ENCODE results near the gene KMT2B.
"Not testable (repeated sequence)": the region's sequence is repeated elsewhere in the genome, so short reads cannot be mapped to it uniquely, and the experiment has no call there.

The KMT2B gene

DNA sequence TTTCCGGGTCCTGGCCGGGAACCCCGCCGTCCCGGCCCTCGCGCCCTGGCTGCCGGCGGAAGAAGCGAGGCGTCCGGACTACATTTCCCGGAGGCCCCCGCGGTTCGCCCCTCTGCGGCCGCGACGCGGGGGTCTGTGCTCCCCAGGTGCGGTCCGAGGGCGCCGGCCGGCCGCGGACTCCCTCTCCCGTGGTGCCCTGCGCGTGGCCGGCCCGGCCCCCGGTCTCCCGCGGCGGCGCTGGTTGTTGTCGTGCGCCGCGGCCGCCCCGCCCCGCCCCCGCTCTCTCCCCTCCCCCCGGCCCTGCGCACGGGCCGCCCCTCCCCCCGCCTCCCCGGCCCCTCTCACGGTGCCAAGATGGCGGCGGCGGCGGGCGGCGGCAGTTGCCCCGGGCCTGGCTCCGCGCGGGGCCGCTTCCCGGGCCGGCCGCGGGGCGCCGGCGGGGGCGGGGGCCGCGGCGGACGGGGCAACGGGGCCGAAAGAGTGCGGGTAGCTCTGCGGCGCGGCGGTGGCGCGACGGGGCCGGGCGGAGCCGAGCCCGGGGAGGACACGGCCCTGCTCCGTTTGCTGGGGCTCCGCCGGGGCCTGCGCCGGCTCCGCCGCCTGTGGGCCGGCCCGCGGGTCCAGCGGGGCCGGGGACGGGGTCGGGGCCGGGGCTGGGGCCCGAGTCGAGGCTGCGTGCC is at the start of gene KMT2B:
TSS of gene KMT2B (plus strand) at position 339 of the 680 bp plus-strand sequence. CDS start at position 355, 16 bp downstream.
- in situ Hi-C loops (cut with HindIII; ENCODE audit: low pct_ligation_motif_present, low pct_unique_long_range_greater_than_20kb, low sequenced_read_pairs), result no loop called here
- peak; percentile 90 for DNase-seq

- in situ Hi-C loops (cut with HindIII; ENCODE audit: low pct_ligation_motif_present, low pct_unique_long_range_greater_than_20kb, low sequenced_read_pairs), result no loop called here
- DNase-seq, result no peak
These were observed 48.2 kb upstream of the KMT2B start for GRCh38 chr19:35669566-35669965.

GRCh38 chr19:35669974-35670373 is 47.8 kb upstream of the KMT2B start:
- in situ Hi-C loops (cut with HindIII; ENCODE audit: low pct_ligation_motif_present, low pct_unique_long_range_greater_than_20kb, low sequenced_read_pairs), result no loop called here
- DNase-seq, result no peak

DNA sequence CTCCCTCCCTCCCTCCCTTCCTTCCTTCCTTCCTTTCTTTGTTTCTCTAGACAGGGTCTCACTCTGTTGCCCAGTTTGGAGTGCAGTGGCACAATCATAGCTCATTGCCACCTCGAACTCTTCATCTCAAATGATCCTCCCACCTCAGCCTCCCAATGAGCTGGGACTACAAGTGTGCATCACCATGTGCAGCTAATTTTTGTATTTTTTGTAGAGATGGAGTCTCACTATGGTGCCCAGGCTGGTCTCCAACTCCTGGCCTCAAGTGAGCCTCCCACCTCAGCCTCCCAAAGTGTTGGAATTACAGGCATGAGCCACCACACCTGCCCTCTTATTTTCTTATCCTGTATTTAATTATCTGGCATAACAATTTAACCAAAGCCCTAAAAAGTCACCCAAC is 47.1 kb upstream of the KMT2B start:
- no peak for DNase-seq
- in situ Hi-C loops (cut with HindIII; ENCODE audit: low pct_ligation_motif_present, low pct_unique_long_range_greater_than_20kb, low sequenced_read_pairs), result no loop called here

- DNase-seq, result no peak
- in situ Hi-C loops (cut with HindIII; ENCODE audit: low pct_ligation_motif_present, low pct_unique_long_range_greater_than_20kb, low sequenced_read_pairs), result no loop called here
These were observed 46.0 kb upstream of the KMT2B start for GRCh38 chr19:35671818-35672217.

GRCh38 chr19:35673121-35673804 is 44.5 kb upstream of the KMT2B start:
- peak; percentile 85 for DNase-seq
- in situ Hi-C loops (cut with HindIII; ENCODE audit: low pct_ligation_motif_present, low pct_unique_long_range_greater_than_20kb, low sequenced_read_pairs), result no loop called here

DNA sequence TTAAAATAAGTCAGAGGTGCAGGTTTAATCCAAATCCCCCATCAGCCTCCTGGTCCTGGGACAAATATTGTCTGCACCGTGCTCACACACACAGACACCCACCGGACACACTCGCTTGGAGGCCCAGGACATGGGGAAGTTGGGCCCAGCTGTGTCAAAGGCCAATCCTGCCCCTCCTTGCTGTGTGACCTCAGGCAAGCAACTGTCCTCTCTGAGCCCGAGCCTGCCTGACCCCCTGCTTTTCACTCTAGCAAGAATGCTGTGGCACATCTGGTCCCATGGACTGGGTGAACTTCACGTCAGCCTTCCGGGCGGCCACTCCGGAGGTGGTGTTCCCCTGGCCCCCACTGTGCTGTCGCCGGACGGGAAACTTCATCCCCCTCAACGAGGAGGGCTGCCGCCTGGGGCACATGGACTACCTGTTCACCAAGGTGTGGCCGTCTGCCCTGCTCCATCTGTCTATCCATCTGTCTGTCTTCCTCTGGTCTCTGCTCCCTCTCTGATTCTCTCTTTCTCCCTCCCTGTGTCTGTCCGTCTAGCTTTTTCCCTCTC is 42.1 kb upstream of the KMT2B start:
- DNase-seq, result no peak
- in situ Hi-C loops (cut with HindIII; ENCODE audit: low pct_ligation_motif_present, low pct_unique_long_range_greater_than_20kb, low sequenced_read_pairs), result no loop called here

- in situ Hi-C loops (cut with HindIII; ENCODE audit: low pct_ligation_motif_present, low pct_unique_long_range_greater_than_20kb, low sequenced_read_pairs), result no loop called here
- DNase-seq, result peak; percentile 21
These were observed 28.0 kb upstream of the KMT2B start for GRCh38 chr19:35689836-35690235.

- DNase-seq; in situ Hi-C loops (cut with HindIII; ENCODE audit: low pct_ligation_motif_present, low pct_unique_long_range_greater_than_20kb, low sequenced_read_pairs): not testable (repeated sequence)
These were observed 26.7 kb upstream of the KMT2B start for GRCh38 chr19:35691106-35691505.

- in situ Hi-C loops (cut with HindIII; ENCODE audit: low pct_ligation_motif_present, low pct_unique_long_range_greater_than_20kb, low sequenced_read_pairs), result no loop called here
- DNase-seq, result no peak
These were observed 25.8 kb upstream of the KMT2B start for GRCh38 chr19:35692010-35692409.

- DNase-seq, result no peak
- in situ Hi-C loops (cut with HindIII; ENCODE audit: low pct_ligation_motif_present, low pct_unique_long_range_greater_than_20kb, low sequenced_read_pairs), result no loop called here
These were observed 24.4 kb upstream of the KMT2B start for GRCh38 chr19:35693422-35693821.

DNA sequence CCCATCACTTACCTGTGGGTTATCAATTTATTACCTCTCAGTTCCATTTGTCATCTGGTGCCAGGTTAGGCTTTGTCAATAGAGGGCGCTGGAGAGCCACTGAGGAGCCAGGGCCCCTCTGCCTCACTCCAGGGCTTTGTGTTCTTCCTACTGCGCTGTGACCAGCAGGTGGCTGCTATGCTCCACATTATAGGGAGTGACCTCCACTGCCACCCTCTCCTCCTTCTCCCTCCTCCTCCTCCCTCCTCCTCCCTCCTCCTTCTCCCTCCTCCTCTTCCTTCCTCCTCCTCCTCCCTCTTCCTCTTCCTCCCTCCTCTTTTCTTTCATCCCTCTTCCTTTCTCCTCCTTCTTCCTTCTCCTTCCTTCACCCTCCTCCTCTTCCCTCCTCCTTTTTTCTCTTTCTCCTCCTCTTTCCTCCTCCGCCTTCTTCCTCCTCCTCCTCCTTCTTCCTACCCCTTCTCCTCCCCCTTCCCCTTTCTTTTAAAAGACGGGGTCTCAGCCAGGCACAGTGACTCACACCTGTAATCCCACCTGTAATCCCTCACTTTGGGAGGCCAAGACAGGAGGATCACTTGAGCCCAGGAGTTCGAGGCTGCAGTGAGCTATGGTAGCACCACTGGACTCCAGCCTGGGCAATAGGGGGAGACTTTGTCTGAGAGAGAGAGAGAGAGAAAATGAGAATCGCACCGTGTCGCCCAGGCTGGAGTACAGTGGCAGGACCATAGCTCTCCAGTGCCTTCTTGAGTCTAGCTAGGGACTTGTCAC is 23.8 kb upstream of the KMT2B start:
- in situ Hi-C loops (cut with HindIII; ENCODE audit: low pct_ligation_motif_present, low pct_unique_long_range_greater_than_20kb, low sequenced_read_pairs), result no loop called here
- peak; percentile 82 for DNase-seq

DNA sequence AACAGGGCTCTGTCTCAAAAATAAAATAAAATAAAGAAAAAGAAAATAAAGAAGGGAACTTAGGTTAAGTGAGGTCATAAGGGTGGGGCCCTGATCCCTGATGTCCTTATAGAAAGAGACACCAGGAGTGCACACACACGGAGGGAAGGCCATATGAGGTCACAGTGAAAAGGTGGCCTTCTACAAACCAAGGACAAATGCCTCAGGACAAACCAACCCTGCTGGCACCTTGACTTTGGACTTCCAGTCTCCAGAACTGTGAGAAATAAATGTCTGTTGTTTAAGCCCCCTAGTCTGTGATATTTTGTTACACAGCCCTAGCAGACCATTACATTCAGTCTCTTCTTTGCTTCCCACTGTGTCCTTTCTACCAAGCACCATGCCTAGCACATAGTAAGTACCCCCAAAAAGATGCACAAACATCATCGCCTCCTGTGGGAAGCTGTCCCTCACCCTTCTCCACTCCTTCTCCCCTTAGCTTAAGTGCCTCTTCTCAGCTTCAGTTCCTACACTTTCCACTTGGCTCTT is 21.8 kb upstream of the KMT2B start:
- DNase-seq, result no peak
- in situ Hi-C loops (cut with HindIII; ENCODE audit: low pct_ligation_motif_present, low pct_unique_long_range_greater_than_20kb, low sequenced_read_pairs), result no loop called here

DNA sequence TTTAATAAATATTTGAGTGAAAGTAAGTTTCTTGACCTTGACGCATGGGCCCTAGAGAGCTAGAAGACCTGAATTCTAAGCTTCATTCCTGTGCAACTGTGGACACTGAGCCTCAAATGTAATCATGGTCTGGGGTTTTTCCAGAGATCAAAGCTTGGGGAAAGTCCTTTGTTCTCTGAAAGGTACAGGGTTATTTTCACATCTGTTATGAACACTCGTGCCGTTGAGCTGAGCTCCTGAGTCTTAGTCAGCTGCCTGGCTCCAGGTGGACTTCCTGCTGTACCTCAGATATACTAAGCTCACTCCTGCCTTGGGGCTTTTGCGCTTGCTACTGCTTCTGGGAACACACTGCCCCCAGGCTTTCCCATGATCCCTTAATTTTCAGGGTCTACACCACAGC is 21.0 kb upstream of the KMT2B start:
- in situ Hi-C loops (cut with HindIII; ENCODE audit: low pct_ligation_motif_present, low pct_unique_long_range_greater_than_20kb, low sequenced_read_pairs), result no loop called here

DNA sequence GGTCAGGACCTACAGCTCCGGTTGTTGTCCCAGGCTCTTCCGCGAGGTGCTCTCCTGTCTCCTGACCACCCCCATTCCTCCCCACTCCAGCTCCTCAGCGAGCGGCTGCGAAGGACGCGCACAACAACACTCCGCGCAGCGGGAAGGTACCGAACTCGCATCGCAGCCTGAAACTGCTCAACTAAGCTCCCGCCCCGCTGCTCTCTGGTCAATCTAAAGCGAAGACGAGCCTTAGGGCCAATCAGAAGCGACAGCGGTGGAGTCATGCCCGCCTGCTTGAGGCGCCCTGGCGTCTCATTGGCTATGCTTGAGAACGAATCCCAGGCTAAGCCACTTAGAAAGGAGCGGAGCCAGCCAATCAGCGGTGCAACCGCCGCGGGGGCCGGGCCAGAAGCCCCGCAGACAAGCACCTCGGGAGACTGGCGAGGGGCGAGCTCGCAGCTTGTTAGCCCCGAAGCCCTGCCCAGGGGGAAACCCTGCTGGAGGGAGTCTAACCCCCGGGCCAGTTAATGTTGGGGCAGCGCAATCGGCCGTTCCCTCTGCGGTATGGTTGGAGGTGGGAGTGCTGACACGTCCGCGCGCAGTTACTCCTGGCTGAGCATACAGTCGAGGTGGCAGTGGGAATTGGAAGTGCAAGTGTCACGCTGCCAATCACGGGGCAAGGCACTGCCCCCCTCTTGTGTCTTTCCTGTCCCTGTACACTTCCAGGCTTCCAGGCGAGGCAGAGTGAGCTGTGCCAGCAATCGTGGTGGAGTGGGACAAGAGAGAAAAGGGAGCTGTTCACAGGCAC is 15.4 kb upstream of the KMT2B start:
- peak; percentile 97 for DNase-seq
- in situ Hi-C loops (cut with HindIII; ENCODE audit: low pct_ligation_motif_present, low pct_unique_long_range_greater_than_20kb, low sequenced_read_pairs), result no loop called here

More for the DNA sequence above, 21.0 kb upstream of the KMT2B start:
- DNase-seq, result no peak

- in situ Hi-C loops (cut with HindIII; ENCODE audit: low pct_ligation_motif_present, low pct_unique_long_range_greater_than_20kb, low sequenced_read_pairs), result no loop called here
- no peak for DNase-seq
These were observed 14.5 kb upstream of the KMT2B start for GRCh38 chr19:35703343-35703742.

DNA sequence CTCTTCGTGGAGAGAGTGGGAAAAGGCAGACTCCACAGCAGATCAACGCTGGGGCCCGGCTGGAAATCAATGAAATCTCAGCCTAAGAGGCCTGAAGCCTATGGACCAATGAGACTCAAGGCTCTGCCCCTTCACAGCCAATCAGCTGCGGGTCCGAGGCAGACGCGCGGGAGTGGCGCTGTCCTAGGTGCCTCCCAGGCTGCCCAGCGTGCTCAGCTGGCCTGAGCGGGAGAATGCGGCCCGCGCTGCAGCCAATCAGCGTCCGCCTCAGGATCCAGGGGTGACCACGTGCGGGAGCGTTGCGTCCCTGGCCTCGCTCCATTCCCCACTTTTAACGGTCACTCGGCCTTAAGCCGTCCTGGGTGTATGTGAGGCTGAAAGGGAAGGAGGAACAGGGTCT is 13.6 kb upstream of the KMT2B start, which contains the start of gene ZBTB32:
TSS of gene ZBTB32 (plus strand) at position 341 of the 400 bp plus-strand sequence. CDS start 10,069 bp downstream, outside the sequence.
- no peak for DNase-seq
- in situ Hi-C loops (cut with HindIII; ENCODE audit: low pct_ligation_motif_present, low pct_unique_long_range_greater_than_20kb, low sequenced_read_pairs), result no loop called here

GRCh38 chr19:35708391-35708790 is 9.4 kb upstream of the KMT2B start:
- DNase-seq, result no peak
- in situ Hi-C loops (cut with HindIII; ENCODE audit: low pct_ligation_motif_present, low pct_unique_long_range_greater_than_20kb, low sequenced_read_pairs), result no loop called here
